Muscle of back (tissue), 11 donors: ENCODE results near the gene SMARCAD1. TPM values are rescaled to one million over a fixed set of nuclear protein-coding genes. Genes with fewer than 3 reads are reported as not detected.
"Not testable (repeated sequence)": the region's sequence is repeated elsewhere in the genome, so short reads cannot be mapped to it uniquely, and the experiment has no call there.

Experiments used
- DNase-seq, 3 donors: peaks; one replicate each; pipeline versions ENCODE4 v3.0.0 to v3.0.0-alpha.2; 2013
- polyA plus RNA-seq, 10 donors: library from polyadenylated mRNA; unstranded; fragments of 120-200 nt; gene quantifications; one replicate each; pipeline ENCODE4 v1.2.1, GENCODE V29; 2013; ENCODE audit not compliant: insufficient read length in 10 of 10

The SMARCAD1 gene
- polyA plus RNA-seq, 10 donors = 23.5 to 42.1 (median 35.7) TPM

- not testable (repeated sequence) for DNase-seq
Observed at GRCh38 chr4:94293981-94294380, 86.3 kb downstream of the SMARCAD1 start.

GRCh38 chr4:94295473-94295872, 87.8 kb downstream of the SMARCAD1 start:
- not testable (repeated sequence) for DNase-seq

GRCh38 chr4:94298725-94299252, 91.1 kb downstream of the SMARCAD1 start:
- no peak for DNase-seq

GRCh38 chr4:94302191-94302590, 94.5 kb downstream of the SMARCAD1 start:
- no peak for DNase-seq

- DNase-seq = peak in 2 of 3 donors; percentile 49 to 70
Observed at GRCh38 chr4:94304365-94304971, 96.8 kb downstream of the SMARCAD1 start.

- peak in 1 of 3 donors; percentile 40 for DNase-seq
Observed at GRCh38 chr4:94305466-94306225, 98.0 kb downstream of the SMARCAD1 start.

- peak in 1 of 3 donors; percentile 26 for DNase-seq
Observed at GRCh38 chr4:94306713-94307112, 99.0 kb downstream of the SMARCAD1 start.

- DNase-seq = peak; percentile 46 to 74 (median 51)
Observed at GRCh38 chr4:94307231-94307871, 99.7 kb downstream of the SMARCAD1 start.

- DNase-seq = not testable (repeated sequence)
Observed at GRCh38 chr4:94319927-94320326, 112.3 kb downstream of the SMARCAD1 start.

GRCh38 chr4:94325835-94326234, 118.2 kb downstream of the SMARCAD1 start:
- DNase-seq = no peak

- peak in 1 of 3 donors; percentile 0 for DNase-seq
Observed at GRCh38 chr4:94329933-94330332, 122.3 kb downstream of the SMARCAD1 start.

- DNase-seq = peak in 1 of 3 donors; percentile 47
Observed at GRCh38 chr4:94332983-94333590, 125.4 kb downstream of the SMARCAD1 start.

GRCh38 chr4:94333866-94334265, 126.2 kb downstream of the SMARCAD1 start:
- DNase-seq = no peak

GRCh38 chr4:94334476-94334875, 126.8 kb downstream of the SMARCAD1 start:
- DNase-seq = peak; percentile 73 to 90 (median 79)

- DNase-seq = no peak
Observed at GRCh38 chr4:94334962-94335361, 127.3 kb downstream of the SMARCAD1 start.

- no peak for DNase-seq
Observed at GRCh38 chr4:94336303-94336702, 128.6 kb downstream of the SMARCAD1 start.

GRCh38 chr4:94336791-94337190, 129.1 kb downstream of the SMARCAD1 start:
- not testable (repeated sequence) for DNase-seq

- DNase-seq = no peak
Observed at GRCh38 chr4:94338681-94339351, 131.2 kb downstream of the SMARCAD1 start.

- no peak for DNase-seq
Observed at GRCh38 chr4:94339779-94340178, 132.1 kb downstream of the SMARCAD1 start.
